ENCODE results near the gene TSPAN13.
"Not testable (repeated sequence)": the region's sequence is repeated elsewhere in the genome, so short reads cannot be mapped to it uniquely, and the experiment has no call there.

TSPAN13 gene

GRCh38 chr7:16758036-16758435 lies 4.5 kb downstream of the TSPAN13 start:
- no peak overlapping the region for H3K27ac ChIP-seq (ENCODE audit: low read depth, low read length)
- H3K36me3 ChIP-seq (ENCODE audit: insufficient read depth, low read length): no peaks in the 10 kb centered on the region
- H3K27me3 ChIP-seq (ENCODE audit: insufficient read depth, low read length): peaks cover 10% of the 10 kb centered on the region
- H2AFZ ChIP-seq (ENCODE audit: low read length, unreplicated experiment): no peak overlapping the region
- no peaks in the 10 kb centered on the region for H3K4me1 ChIP-seq (ENCODE audit: control insufficient read depth, insufficient read depth, low read length, unreplicated experiment)
- H3K4me3 ChIP-seq (ENCODE audit: low read depth, low read length): no peak overlapping the region
- no peaks in the 10 kb centered on the region for H3K79me2 ChIP-seq (ENCODE audit: control insufficient read depth, insufficient read depth, low read length, unreplicated experiment)

GRCh38 chr7:16758631-16759611 lies 5.4 kb downstream of the TSPAN13 start:
- H3K4me1 ChIP-seq (ENCODE audit: control insufficient read depth, insufficient read depth, low read length, unreplicated experiment): no peaks in the 10 kb centered on the region
- H3K36me3 ChIP-seq (ENCODE audit: insufficient read depth, low read length): no peaks in the 10 kb centered on the region
- H3K27me3 ChIP-seq (ENCODE audit: insufficient read depth, low read length): peaks cover 10% of the 10 kb centered on the region
- no peaks in the 10 kb centered on the region for H3K79me2 ChIP-seq (ENCODE audit: control insufficient read depth, insufficient read depth, low read length, unreplicated experiment)
- no peak overlapping the region for H3K27ac ChIP-seq (ENCODE audit: low read depth, low read length)
- H3K4me3 ChIP-seq (ENCODE audit: low read depth, low read length): no peak overlapping the region
- no peak overlapping the region for H2AFZ ChIP-seq (ENCODE audit: low read length, unreplicated experiment)

GRCh38 chr7:16759840-16760239 lies 6.3 kb downstream of the TSPAN13 start:
- Histone ChIP-seq H3K36me3 (ENCODE audit: insufficient read depth, low read length) (no peaks in the 10 kb centered on the region), H3K4me3 (ENCODE audit: low read depth, low read length) (no peak overlapping the region), H3K79me2 (ENCODE audit: control insufficient read depth, insufficient read depth, low read length, unreplicated experiment) (no peaks in the 10 kb centered on the region), H3K27ac (ENCODE audit: low read depth, low read length) (no peak overlapping the region), H2AFZ (ENCODE audit: low read length, unreplicated experiment) (no peak overlapping the region), H3K27me3 (ENCODE audit: insufficient read depth, low read length) (peaks cover 3% of the 10 kb centered on the region; the same call in 1 of the 2 replicates), H3K4me1 (ENCODE audit: control insufficient read depth, insufficient read depth, low read length, unreplicated experiment) (no peaks in the 10 kb centered on the region)

- Histone ChIP-seq H3K4me1 (ENCODE audit: control insufficient read depth, insufficient read depth, low read length, unreplicated experiment) (no peaks in the 10 kb centered on the region), H3K27me3 (ENCODE audit: insufficient read depth, low read length) (no peaks in the 10 kb centered on the region), H3K4me3 (ENCODE audit: low read depth, low read length) (no peak overlapping the region), H3K27ac (ENCODE audit: low read depth, low read length) (no peak overlapping the region), H2AFZ (ENCODE audit: low read length, unreplicated experiment) (no peak overlapping the region), H3K36me3 (ENCODE audit: insufficient read depth, low read length) (no peaks in the 10 kb centered on the region), H3K79me2 (ENCODE audit: control insufficient read depth, insufficient read depth, low read length, unreplicated experiment) (no peaks in the 10 kb centered on the region)
Measured at GRCh38 chr7:16762177-16762576, 8.6 kb downstream of the TSPAN13 start.

- Histone ChIP-seq H3K4me3 (ENCODE audit: low read depth, low read length) (no peak overlapping the region), H3K27ac (ENCODE audit: low read depth, low read length) (no peak overlapping the region), H3K79me2 (ENCODE audit: control insufficient read depth, insufficient read depth, low read length, unreplicated experiment) (no peaks in the 10 kb centered on the region), H2AFZ (ENCODE audit: low read length, unreplicated experiment) (no peak overlapping the region), H3K27me3 (ENCODE audit: insufficient read depth, low read length) (no peaks in the 10 kb centered on the region), H3K36me3 (ENCODE audit: insufficient read depth, low read length) (no peaks in the 10 kb centered on the region; the same call in 1 of the 2 replicates), H3K4me1 (ENCODE audit: control insufficient read depth, insufficient read depth, low read length, unreplicated experiment) (no peaks in the 10 kb centered on the region)
Measured at GRCh38 chr7:16764942-16765341, 11.4 kb downstream of the TSPAN13 start.

GRCh38 chr7:16765436-16765859 lies 11.9 kb downstream of the TSPAN13 start:
- no peak overlapping the region for H3K27ac ChIP-seq (ENCODE audit: low read depth, low read length)
- H3K27me3 ChIP-seq (ENCODE audit: insufficient read depth, low read length): no peaks in the 10 kb centered on the region
- H3K36me3 ChIP-seq (ENCODE audit: insufficient read depth, low read length): no peaks in the 10 kb centered on the region; the same call in 1 of the 2 replicates
- H3K4me3 ChIP-seq (ENCODE audit: low read depth, low read length): no peak overlapping the region
- H3K4me1 ChIP-seq (ENCODE audit: control insufficient read depth, insufficient read depth, low read length, unreplicated experiment): no peaks in the 10 kb centered on the region
- no peak overlapping the region for H2AFZ ChIP-seq (ENCODE audit: low read length, unreplicated experiment)
- H3K79me2 ChIP-seq (ENCODE audit: control insufficient read depth, insufficient read depth, low read length, unreplicated experiment): no peaks in the 10 kb centered on the region

- H3K27me3 ChIP-seq (ENCODE audit: insufficient read depth, low read length); H3K36me3 ChIP-seq (ENCODE audit: insufficient read depth, low read length); H3K79me2 ChIP-seq (ENCODE audit: control insufficient read depth, insufficient read depth, low read length, unreplicated experiment); H3K27ac ChIP-seq (ENCODE audit: low read depth, low read length); H3K4me3 ChIP-seq (ENCODE audit: low read depth, low read length); H3K4me1 ChIP-seq (ENCODE audit: control insufficient read depth, insufficient read depth, low read length, unreplicated experiment); H2AFZ ChIP-seq (ENCODE audit: low read length, unreplicated experiment): not testable (repeated sequence)
Measured at GRCh38 chr7:16769994-16770393, 16.4 kb downstream of the TSPAN13 start.

- H3K4me3 ChIP-seq (ENCODE audit: low read depth, low read length): no peak overlapping the region
- no peaks in the 10 kb centered on the region for H3K27me3 ChIP-seq (ENCODE audit: insufficient read depth, low read length)
- no peak overlapping the region for H2AFZ ChIP-seq (ENCODE audit: low read length, unreplicated experiment)
- H3K4me1 ChIP-seq (ENCODE audit: control insufficient read depth, insufficient read depth, low read length, unreplicated experiment): no peaks in the 10 kb centered on the region
- H3K36me3 ChIP-seq (ENCODE audit: insufficient read depth, low read length): no peaks in the 10 kb centered on the region; the same call in 1 of the 2 replicates
- no peak overlapping the region for H3K27ac ChIP-seq (ENCODE audit: low read depth, low read length)
- no peaks in the 10 kb centered on the region for H3K79me2 ChIP-seq (ENCODE audit: control insufficient read depth, insufficient read depth, low read length, unreplicated experiment)
Measured at GRCh38 chr7:16770657-16771329, 17.2 kb downstream of the TSPAN13 start.

- Histone ChIP-seq H3K27ac (ENCODE audit: low read depth, low read length) (no peak overlapping the region), H3K27me3 (ENCODE audit: insufficient read depth, low read length) (no peaks in the 10 kb centered on the region), H3K4me1 (ENCODE audit: control insufficient read depth, insufficient read depth, low read length, unreplicated experiment) (no peaks in the 10 kb centered on the region), H3K79me2 (ENCODE audit: control insufficient read depth, insufficient read depth, low read length, unreplicated experiment) (no peaks in the 10 kb centered on the region), H2AFZ (ENCODE audit: low read length, unreplicated experiment) (no peak overlapping the region), H3K4me3 (ENCODE audit: low read depth, low read length) (no peak overlapping the region), H3K36me3 (ENCODE audit: insufficient read depth, low read length) (no peaks in the 10 kb centered on the region; the same call in 1 of the 2 replicates)
Measured at GRCh38 chr7:16773326-16773725, 19.8 kb downstream of the TSPAN13 start.

GRCh38 chr7:16773884-16774283 lies 20.3 kb downstream of the TSPAN13 start:
- Histone ChIP-seq H3K27me3 (ENCODE audit: insufficient read depth, low read length) (no peaks in the 10 kb centered on the region), H3K79me2 (ENCODE audit: control insufficient read depth, insufficient read depth, low read length, unreplicated experiment) (no peaks in the 10 kb centered on the region), H2AFZ (ENCODE audit: low read length, unreplicated experiment) (no peak overlapping the region), H3K4me1 (ENCODE audit: control insufficient read depth, insufficient read depth, low read length, unreplicated experiment) (no peaks in the 10 kb centered on the region), H3K36me3 (ENCODE audit: insufficient read depth, low read length) (no peaks in the 10 kb centered on the region; the same call in 1 of the 2 replicates), H3K4me3 (ENCODE audit: low read depth, low read length) (no peak overlapping the region), H3K27ac (ENCODE audit: low read depth, low read length) (no peak overlapping the region)

Measured in ACC112 (cell line).